Lower lobe of right lung (tissue), 2 donors: ENCODE results near the gene CCNT1. TPM values are rescaled to one million over a fixed set of nuclear protein-coding genes. Genes with fewer than 3 reads are reported as not detected.
"Not testable (repeated sequence)": the region's sequence is repeated elsewhere in the genome, so short reads cannot be mapped to it uniquely, and the experiment has no call there.

Source experiments
- ATAC-seq, 2 donors: fragments of 200-7000 bp; cut with Tn5 transposase; one replicate each; pipeline ENCODE4 v1.9.1; 2020 to 2022; ENCODE audit warnings: mild to moderate bottlenecking in 2 of 2, moderate library complexity in 2 of 2
- DNase-seq: peaks from one replicate; pipeline ENCODE4 v3.0.0-alpha.2; 2020
- H3K27ac ChIP-seq: fragments of 200-600 bp; one replicate; pipeline ENCODE4 v1.8.0; 2022
- H3K27me3 ChIP-seq: fragments of 200-600 bp; one replicate; pipeline ENCODE4 v1.8.0; 2022; ENCODE audit warnings: low read depth
- H3K36me3 ChIP-seq: fragments of 200-600 bp; one replicate; pipeline ENCODE4 v1.8.0; 2022; ENCODE audit warnings: mild to moderate bottlenecking
- H3K4me1 ChIP-seq: fragments of 200-600 bp; one replicate; pipeline ENCODE4 v1.8.0; 2022
- H3K4me3 ChIP-seq: fragments of 200-600 bp; one replicate; pipeline ENCODE4 v1.8.0; 2022; ENCODE audit warnings: mild to moderate bottlenecking
- H3K9me3 ChIP-seq: fragments of 200-600 bp; one replicate; pipeline ENCODE4 v1.8.0; 2022
- intact Hi-C: fragments of 100-400 bp; cut with DNase I; formaldehyde crosslinking; loops from one replicate; pipeline ENCODE4 v1.11.0; 2022
- microRNA-seq: library from miRNA; unstranded; fragments of <30 nt; microRNA quantifications from one replicate; pipeline ENCODE4 v1.2.0, GENCODE V29; 2020; ENCODE audit warnings: borderline number of aligned reads
- total RNA-seq: library from RNA; stranded (reverse); fragmentation: NEBNext Ultra II Directional; extraction: Animal tissue kit (Norgen Biotek cat#: 25700); gene quantifications from one replicate; pipeline ENCODE4 v1.2.1, GENCODE V29; 2021
- TF ChIP-seq, protein P1 (sequence below): fragments of 200-600 bp; IDR thresholded peaks from one replicate; pipeline ENCODE4 v1.8.0; 2022; ENCODE audit warnings: antibody characterized with exemption, mild to moderate bottlenecking
- donor health status: DM: no; HTN: yes; CAD: no; lungs with severe emphysema.

Gene CCNT1
- total RNA-seq, 1 donor from 2014 or later = 34.1 TPM

DNA sequence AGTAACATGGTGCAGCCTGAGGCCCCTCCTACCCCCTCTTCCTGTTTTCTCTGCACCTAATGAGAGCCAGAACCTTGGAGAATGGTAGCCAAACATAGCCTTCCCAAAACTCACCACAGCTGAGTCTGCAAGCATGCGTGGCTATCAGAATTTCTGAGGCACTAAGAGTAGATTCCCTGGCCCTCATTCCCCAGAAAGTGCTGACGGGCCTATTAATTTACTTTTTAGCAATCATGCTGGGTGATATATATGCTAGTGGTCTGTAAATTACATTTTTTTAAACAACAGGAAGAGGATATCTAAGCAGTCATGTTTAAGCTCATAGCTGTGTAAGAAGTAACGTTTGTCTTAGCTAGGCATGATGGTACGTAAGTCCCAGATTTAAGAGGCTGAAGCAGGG is 64.8 kb downstream of the CCNT1 start:
- H3K4me1 ChIP-seq = no peaks in the 10 kb centered on the region
- no peaks in the 10 kb centered on the region for H3K27me3 ChIP-seq
- H3K36me3 ChIP-seq = peaks cover 77% of the 10 kb centered on the region
- TF ChIP-seq, protein P1, sequence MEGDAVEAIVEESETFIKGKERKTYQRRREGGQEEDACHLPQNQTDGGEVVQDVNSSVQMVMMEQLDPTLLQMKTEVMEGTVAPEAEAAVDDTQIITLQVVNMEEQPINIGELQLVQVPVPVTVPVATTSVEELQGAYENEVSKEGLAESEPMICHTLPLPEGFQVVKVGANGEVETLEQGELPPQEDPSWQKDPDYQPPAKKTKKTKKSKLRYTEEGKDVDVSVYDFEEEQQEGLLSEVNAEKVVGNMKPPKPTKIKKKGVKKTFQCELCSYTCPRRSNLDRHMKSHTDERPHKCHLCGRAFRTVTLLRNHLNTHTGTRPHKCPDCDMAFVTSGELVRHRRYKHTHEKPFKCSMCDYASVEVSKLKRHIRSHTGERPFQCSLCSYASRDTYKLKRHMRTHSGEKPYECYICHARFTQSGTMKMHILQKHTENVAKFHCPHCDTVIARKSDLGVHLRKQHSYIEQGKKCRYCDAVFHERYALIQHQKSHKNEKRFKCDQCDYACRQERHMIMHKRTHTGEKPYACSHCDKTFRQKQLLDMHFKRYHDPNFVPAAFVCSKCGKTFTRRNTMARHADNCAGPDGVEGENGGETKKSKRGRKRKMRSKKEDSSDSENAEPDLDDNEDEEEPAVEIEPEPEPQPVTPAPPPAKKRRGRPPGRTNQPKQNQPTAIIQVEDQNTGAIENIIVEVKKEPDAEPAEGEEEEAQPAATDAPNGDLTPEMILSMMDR = no peak
- intact Hi-C loops = no loop called here
- H3K4me3 ChIP-seq = no peak overlapping the region
- no peak overlapping the region for H3K27ac ChIP-seq
- no peaks in the 10 kb centered on the region for H3K9me3 ChIP-seq
- no peak for ATAC-seq
- no peak for DNase-seq

DNA sequence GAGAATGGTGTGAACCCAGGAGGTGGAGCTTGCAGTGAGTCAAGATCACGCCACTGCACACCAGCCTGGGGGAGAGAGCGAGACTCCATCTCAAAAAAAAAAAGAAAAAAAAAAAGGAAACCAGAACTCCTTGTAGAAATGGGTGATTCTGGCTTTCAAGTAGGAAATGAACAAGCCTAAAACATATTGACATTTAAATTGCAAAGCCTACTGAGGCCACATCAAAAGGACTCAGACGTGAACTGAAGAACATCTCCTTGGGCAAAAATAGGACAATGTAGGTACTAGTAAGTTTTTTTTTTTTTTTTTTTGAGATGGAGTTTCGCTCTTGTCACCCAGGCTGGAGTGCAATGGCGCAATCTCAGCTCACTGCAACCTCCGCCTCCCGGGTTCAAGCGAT is 71.2 kb downstream of the CCNT1 start:
- H3K4me3 ChIP-seq, ATAC-seq, H3K27ac ChIP-seq, DNase-seq, intact Hi-C loops, H3K4me1 ChIP-seq, H3K27me3 ChIP-seq, H3K9me3 ChIP-seq: not testable (repeated sequence)
- peaks cover 21% of the 10 kb centered on the region for H3K36me3 ChIP-seq

DNA sequence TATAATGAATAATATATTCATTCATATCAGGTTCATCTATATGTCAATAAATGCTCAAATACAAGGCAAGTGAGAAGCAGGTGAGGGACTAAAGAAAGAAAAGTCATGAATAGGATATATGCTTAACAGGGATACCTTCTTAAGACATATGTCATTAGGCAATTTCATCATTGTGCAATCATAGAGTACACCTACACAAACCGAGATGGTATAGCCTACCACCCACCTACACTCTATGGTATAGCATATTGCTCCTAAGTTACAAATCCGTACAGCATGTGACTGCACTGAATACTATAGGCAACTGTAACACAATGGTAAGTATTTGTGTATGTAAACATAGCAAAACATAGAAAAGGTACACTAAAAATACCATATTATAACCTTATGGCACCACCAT is 73.5 kb downstream of the CCNT1 start:
- ATAC-seq (no peak), DNase-seq (no peak)
- Histone ChIP-seq H3K27ac (no peak overlapping the region), H3K9me3 (no peaks in the 10 kb centered on the region), H3K4me1 (no peaks in the 10 kb centered on the region), H3K4me3 (no peak overlapping the region), H3K36me3 (peaks cover 5% of the 10 kb centered on the region), H3K27me3 (no peaks in the 10 kb centered on the region)
- intact Hi-C loops = no loop called here
- TF ChIP-seq, protein P1 = no peak

DNA sequence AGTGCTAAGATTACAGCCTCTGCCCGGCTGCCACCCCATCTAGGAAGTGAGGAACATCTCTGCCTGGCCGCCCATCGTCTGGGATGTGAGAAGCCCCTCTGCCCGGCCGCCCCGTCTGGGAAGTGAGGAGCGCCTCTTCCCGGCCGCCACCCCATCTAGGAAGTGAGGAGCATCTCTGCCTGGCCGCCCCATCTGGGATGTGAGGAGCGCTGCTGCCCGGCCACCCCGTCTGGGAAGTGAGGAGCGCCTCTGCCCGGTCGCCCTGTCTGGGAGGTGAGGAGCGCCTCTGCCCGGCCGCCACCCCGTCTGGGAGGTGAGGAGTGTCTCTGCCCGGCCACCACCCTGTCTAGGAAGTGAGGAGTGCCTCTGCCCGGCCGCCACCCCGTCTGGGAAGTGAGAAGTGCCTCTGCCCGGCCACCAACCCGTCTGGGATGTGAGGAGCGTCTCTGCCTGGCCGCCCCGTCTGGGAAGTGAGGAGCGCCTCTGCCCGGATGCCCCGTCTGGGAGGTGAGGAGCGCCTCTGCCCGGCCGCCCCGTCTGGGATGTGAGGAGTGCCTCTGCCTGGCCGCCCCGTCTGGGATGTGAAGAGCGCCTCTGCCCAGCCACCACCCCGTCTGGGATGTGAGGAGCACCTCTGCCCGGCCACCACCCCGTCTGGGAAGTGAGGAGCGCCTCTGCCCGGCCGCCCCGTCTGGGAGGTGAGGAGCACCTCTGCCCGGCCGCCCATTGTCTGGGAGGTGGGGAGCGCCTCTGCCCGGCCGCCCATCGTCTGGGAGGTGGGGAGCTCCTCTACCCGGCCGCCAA is 74.6 kb downstream of the CCNT1 start:
- H3K9me3 ChIP-seq, H3K4me1 ChIP-seq, intact Hi-C loops, H3K4me3 ChIP-seq, DNase-seq, H3K27ac ChIP-seq, H3K27me3 ChIP-seq, ATAC-seq, H3K36me3 ChIP-seq: not testable (repeated sequence)

DNA sequence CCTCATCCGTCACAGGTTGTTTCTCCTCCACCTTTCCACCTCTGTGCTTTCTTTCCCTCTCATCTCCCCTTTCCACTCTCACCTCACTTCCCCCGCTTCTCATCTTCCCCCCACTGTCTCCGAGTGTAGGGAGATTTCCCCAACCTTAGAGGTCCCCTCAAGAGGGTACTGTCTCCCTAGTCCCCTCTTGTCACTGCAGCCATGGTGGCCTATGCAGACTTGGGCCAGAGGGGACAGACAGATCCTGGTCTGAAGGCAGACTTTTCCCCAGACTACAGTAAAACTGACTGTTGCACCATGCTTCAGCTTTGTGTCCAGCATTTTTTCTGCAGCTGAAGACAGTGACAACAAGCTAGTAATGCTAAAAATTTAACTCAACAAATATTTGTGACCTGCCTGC is 75.7 kb downstream of the CCNT1 start:
- H3K27me3 ChIP-seq = no peaks in the 10 kb centered on the region
- no peak overlapping the region for H3K27ac ChIP-seq
- intact Hi-C loops = no loop called here
- DNase-seq (no peak), ATAC-seq (no peak)
- no peaks in the 10 kb centered on the region for H3K9me3 ChIP-seq
- H3K36me3 ChIP-seq = no peaks in the 10 kb centered on the region
- TF ChIP-seq, protein P1 = no peak
- H3K4me3 ChIP-seq = no peak overlapping the region
- H3K4me1 ChIP-seq = no peaks in the 10 kb centered on the region

DNA sequence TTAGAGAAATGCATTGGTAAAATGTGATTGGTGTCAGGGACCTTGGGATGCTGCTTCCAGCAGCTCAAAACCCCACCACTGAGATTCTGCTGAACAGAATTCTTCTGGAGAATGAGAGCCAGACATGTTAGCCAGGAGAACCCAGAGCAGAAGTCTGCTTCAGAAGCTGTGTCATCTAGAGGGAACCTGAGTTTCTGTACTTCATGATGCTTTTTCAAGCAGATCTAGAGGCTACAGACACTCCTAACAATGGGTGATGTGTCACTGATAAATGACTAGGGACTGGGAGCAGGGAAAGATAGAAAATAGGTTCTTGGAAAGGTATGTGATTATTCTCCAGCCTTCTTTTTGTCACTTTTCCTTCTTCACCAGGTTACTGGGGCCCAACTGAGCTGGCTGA is 76.1 kb downstream of the CCNT1 start:
- intact Hi-C loops = no loop called here

More for the DNA sequence above, 76.1 kb downstream of the CCNT1 start:
- ATAC-seq = no peak
- Histone ChIP-seq H3K4me1 (no peaks in the 10 kb centered on the region), H3K36me3 (no peaks in the 10 kb centered on the region), H3K9me3 (no peaks in the 10 kb centered on the region), H3K4me3 (no peak overlapping the region), H3K27me3 (no peaks in the 10 kb centered on the region), H3K27ac (no peak overlapping the region)
- TF ChIP-seq, protein P1 = no peak
- no peak for DNase-seq

Small RNA genes lying within 50 kb of the gene (microRNA-seq; reads per million reads assigned to microRNA genes)
- 1.5 reads per million for gene MIR1291

Other genes starting within 250 kb of the CCNT1 start
- gene ANP32D, start 244.1 kb downstream of the CCNT1 start, total RNA-seq = not detected
- 0.53 TPM for gene C12orf54, start 234.2 kb downstream of the CCNT1 start, total RNA-seq
- gene OR8S1, start 191.1 kb downstream of the CCNT1 start, total RNA-seq = not detected
- gene LALBA, start 146.7 kb downstream of the CCNT1 start, total RNA-seq = not detected
- 38.3 TPM for gene KANSL2, start 34.5 kb downstream of the CCNT1 start, total RNA-seq
- gene ADCY6, start 72.4 kb upstream of the CCNT1 start, total RNA-seq = 42.7 TPM
- 23.5 TPM for gene CACNB3, start 101.8 kb upstream of the CCNT1 start, total RNA-seq
- 76.8 TPM for gene DDX23, start 135.5 kb upstream of the CCNT1 start, total RNA-seq
- gene RND1, start 149.2 kb upstream of the CCNT1 start, total RNA-seq = 5.9 TPM
- gene FKBP11, start 208.8 kb upstream of the CCNT1 start, total RNA-seq = 24.9 TPM
- gene ARF3, start 240.8 kb upstream of the CCNT1 start, total RNA-seq = 155 TPM